ENCODE data around the gene PREPL. TPM values are rescaled to one million over a fixed set of nuclear protein-coding genes. Genes with fewer than 3 reads are reported as not detected.

PREPL gene
- total RNA-seq, 1 experiment from 2014 or later = 43.0 TPM

- Mint-ChIP-seq H3K4me3 (ENCODE audit: low read depth, unreplicated experiment) (no peak overlapping the region), H3K9me3 (ENCODE audit: low read depth, unreplicated experiment) (no peaks in the 10 kb centered on the region), H3K4me1 (ENCODE audit: low read depth, unreplicated experiment) (peaks cover 5% of the 10 kb centered on the region), H3K27ac (ENCODE audit: unreplicated experiment) (no peak overlapping the region), H3K36me3 (ENCODE audit: insufficient read depth, unreplicated experiment) (no peaks in the 10 kb centered on the region), H3K27me3 (ENCODE audit: unreplicated experiment) (no peaks in the 10 kb centered on the region)
- intact Hi-C loops (cut with micrococcal nuclease; ENCODE audit: unreplicated experiment) = no loop called here
- CTCF ChIA-PET = no interaction called here
- no peak for DNase-seq
- no TSS peak for BruUV-seq (replicated peaks)
- no peak for TF ChIP-seq CTCF (IDR thresholded peaks at IDR 0.05; ENCODE audit: unreplicated experiment)
These were observed 61.7 kb downstream of the PREPL start for GRCh38 chr2:44299635-44300034.

- H3K27ac Mint-ChIP-seq (ENCODE audit: unreplicated experiment) = no peak overlapping the region
- peaks cover 13% of the 10 kb centered on the region for H3K4me1 Mint-ChIP-seq (ENCODE audit: low read depth, unreplicated experiment)
- H3K4me3 Mint-ChIP-seq (ENCODE audit: low read depth, unreplicated experiment) = no peak overlapping the region
- BruUV-seq (replicated peaks) = no TSS peak
- DNase-seq = no peak
- H3K9me3 Mint-ChIP-seq (ENCODE audit: low read depth, unreplicated experiment) = no peaks in the 10 kb centered on the region
- CTCF ChIA-PET = no interaction called here
- TF ChIP-seq CTCF (IDR thresholded peaks at IDR 0.05; ENCODE audit: unreplicated experiment) = no peak
- intact Hi-C loops (cut with micrococcal nuclease; ENCODE audit: unreplicated experiment) = no loop called here
- no peaks in the 10 kb centered on the region for H3K36me3 Mint-ChIP-seq (ENCODE audit: insufficient read depth, unreplicated experiment)
- H3K27me3 Mint-ChIP-seq (ENCODE audit: unreplicated experiment) = no peaks in the 10 kb centered on the region
These were observed 63.9 kb downstream of the PREPL start for GRCh38 chr2:44297431-44297830.

- CTCF ChIA-PET = interaction anchor here (0.7 kb wide), 1 partner anchor 42 kb away, joined by 3 read pairs; no protein-coding TSS in a partner anchor
- no peak for DNase-seq
These were observed 64.6 kb downstream of the PREPL start for GRCh38 chr2:44296653-44297052.

GRCh38 chr2:44295633-44296359 is 65.5 kb downstream of the PREPL start:
- no peak overlapping the region for H3K4me3 Mint-ChIP-seq (ENCODE audit: low read depth, unreplicated experiment)
- TF ChIP-seq CTCF (IDR thresholded peaks at IDR 0.05; ENCODE audit: unreplicated experiment) = no peak
- H3K4me1 Mint-ChIP-seq (ENCODE audit: low read depth, unreplicated experiment) = peaks cover 25% of the 10 kb centered on the region
- H3K27ac Mint-ChIP-seq (ENCODE audit: unreplicated experiment) = no peak overlapping the region
- no peaks in the 10 kb centered on the region for H3K27me3 Mint-ChIP-seq (ENCODE audit: unreplicated experiment)
- no peak for DNase-seq
- no peaks in the 10 kb centered on the region for H3K9me3 Mint-ChIP-seq (ENCODE audit: low read depth, unreplicated experiment)
- BruUV-seq (replicated peaks) = no TSS peak
- CTCF ChIA-PET = interaction anchor here (0.7 kb wide), 1 partner anchor 43 kb away, joined by 3 read pairs; no protein-coding TSS in a partner anchor
- intact Hi-C loops (cut with micrococcal nuclease; ENCODE audit: unreplicated experiment) = no loop called here
- peaks cover 10% of the 10 kb centered on the region for H3K36me3 Mint-ChIP-seq (ENCODE audit: insufficient read depth, unreplicated experiment)

More at GRCh38 chr2:44296653-44297052, 64.6 kb downstream of the PREPL start:
- TF ChIP-seq CTCF (IDR thresholded peaks at IDR 0.05; ENCODE audit: unreplicated experiment) = no peak
- H3K27me3 Mint-ChIP-seq (ENCODE audit: unreplicated experiment) = no peaks in the 10 kb centered on the region
- peaks cover 21% of the 10 kb centered on the region for H3K4me1 Mint-ChIP-seq (ENCODE audit: low read depth, unreplicated experiment)
- H3K9me3 Mint-ChIP-seq (ENCODE audit: low read depth, unreplicated experiment) = no peaks in the 10 kb centered on the region
- peaks cover 2% of the 10 kb centered on the region for H3K36me3 Mint-ChIP-seq (ENCODE audit: insufficient read depth, unreplicated experiment)
- no TSS peak for BruUV-seq (replicated peaks)
- H3K4me3 Mint-ChIP-seq (ENCODE audit: low read depth, unreplicated experiment) = no peak overlapping the region
- H3K27ac Mint-ChIP-seq (ENCODE audit: unreplicated experiment) = no peak overlapping the region
- intact Hi-C loops (cut with micrococcal nuclease; ENCODE audit: unreplicated experiment) = no loop called here

Data from Calu3 (cell line).